HepG2 (cell line): ENCODE results near the gene TSPAN8.
"Not testable (repeated sequence)": the region's sequence is repeated elsewhere in the genome, so short reads cannot be mapped to it uniquely, and the experiment has no call there.

Source experiments
- AKAP8 ChIP-seq: sonication (generic); formaldehyde crosslinking; IDR thresholded peaks from 2 replicates; pipeline ENCODE4 v1.5.1; 2020; ENCODE audit warnings: mild to moderate bottlenecking, missing genetic modification reagents
- ATF7 ChIP-seq, 2 experiments: fragments of 450-650 bp in 1 of 2; sonication (generic) in 1 of 2; formaldehyde crosslinking in 1 of 2; IDR thresholded peaks; 2 replicates each; pipeline versions ENCODE4 v1.4.0 to v1.6.1; 2016 to 2020; ENCODE audit warnings: antibody characterized with exemption in 1 of 2, mild to moderate bottlenecking in 1 of 2, missing genetic modification reagents in 1 of 2
- MXI1 ChIP-seq: IDR thresholded peaks from 3 replicates; pipeline ENCODE4 v1.6.1; 2012; ENCODE audit warnings: low read depth, low read length, inconsistent platforms, borderline replicate concordance
- NBN ChIP-seq: fragments of 450-650 bp; conservative IDR thresholded peaks from 2 replicates; pipeline ENCODE4 v1.6.1; 2017
- SP1 ChIP-seq, 2 experiments: fragments of 450-650 bp in 1 of 2; sonication (generic) in 1 of 2; formaldehyde crosslinking in 1 of 2; IDR thresholded peaks; 2 replicates each; pipeline versions ENCODE4 v1.4.0 to v1.6.1; 2016 to 2020; ENCODE audit warnings: missing genetic modification reagents in 1 of 2
- STAT5B ChIP-seq: sonication (generic); formaldehyde crosslinking; IDR thresholded peaks from 2 replicates; pipeline ENCODE4 v1.4.0; 2020; ENCODE audit warnings: missing genetic modification reagents
- TCF7L2 ChIP-seq: IDR thresholded peaks from 2 replicates; pipeline ENCODE4 v1.6.1; 2011; ENCODE audit warnings: mild to moderate bottlenecking, low read depth, low read length, moderate library complexity
- ZNF3 ChIP-seq: IDR thresholded peaks from 2 replicates; pipeline ENCODE4 v1.7.0; 2017; ENCODE audit warnings: inconsistent platforms
- ZSCAN29 ChIP-seq: sonication (generic); formaldehyde crosslinking; conservative IDR thresholded peaks from 2 replicates; pipeline ENCODE4 v1.4.0; 2020; ENCODE audit warnings: mild to moderate bottlenecking, missing genetic modification reagents
- TF ChIP-seq, protein P1 (sequence below): sonication (generic); formaldehyde crosslinking; IDR thresholded peaks from 2 replicates; pipeline ENCODE4 v1.8.1; 2023; ENCODE audit warnings: missing genetic modification reagents, inconsistent platforms, borderline replicate concordance
- TF ChIP-seq, protein P2 (sequence below): sonication (generic); formaldehyde crosslinking; IDR thresholded peaks from 2 replicates; pipeline ENCODE4 v1.8.1; 2023; ENCODE audit warnings: missing genetic modification reagents, mild to moderate bottlenecking, borderline replicate concordance
- TF ChIP-seq, protein P3 (sequence below): sonication (generic); formaldehyde crosslinking; IDR thresholded peaks from 2 replicates; pipeline ENCODE4 v1.5.0; 2020; ENCODE audit warnings: mild to moderate bottlenecking, missing genetic modification reagents, moderate library complexity
- TF ChIP-seq, protein P4 (sequence below): sonication (generic); formaldehyde crosslinking; IDR thresholded peaks from 2 replicates; pipeline ENCODE4 v1.8.0; 2022; ENCODE audit warnings: low read depth, missing genetic modification reagents
- TF ChIP-seq, protein P5 (sequence below): sonication (generic); formaldehyde crosslinking; IDR thresholded peaks from 2 replicates; pipeline ENCODE4 v1.4.0; 2020; ENCODE audit warnings: mild to moderate bottlenecking, missing genetic modification reagents

DNA sequence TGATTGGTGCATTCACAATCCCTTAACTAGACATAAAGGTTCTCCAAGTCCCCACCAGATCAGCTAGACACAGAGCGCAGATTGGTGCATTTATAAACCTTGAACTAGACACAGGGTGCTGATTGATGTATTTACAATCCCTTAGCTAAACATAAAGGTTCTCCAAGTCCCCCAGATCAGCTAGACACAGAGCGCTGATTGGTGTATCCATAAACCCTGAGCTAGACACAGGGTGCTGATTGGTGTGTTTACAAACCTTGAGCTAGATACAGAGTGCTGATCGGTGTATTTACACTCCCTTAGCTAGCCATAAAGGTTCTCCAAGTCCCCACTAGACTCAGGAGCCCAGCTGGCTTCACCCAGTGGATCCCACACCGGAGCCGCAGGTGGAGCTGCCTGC is 8.0 kb upstream of the TSPAN8 start:
- TF ChIP-seq ATF7 (IDR thresholded peaks at IDR 0.05); ATF7 (CRISPR knock-in tag; IDR thresholded peaks at IDR 0.05); ZSCAN29 (CRISPR knock-in tag); ZNF3; MXI1; NBN; STAT5B (CRISPR knock-in tag); TCF7L2; AKAP8 (CRISPR knock-in tag); SP1 (IDR thresholded peaks at IDR 0.05); SP1 (CRISPR knock-in tag; IDR thresholded peaks at IDR 0.05): not testable (repeated sequence)
- TF ChIP-seq, protein P1, sequence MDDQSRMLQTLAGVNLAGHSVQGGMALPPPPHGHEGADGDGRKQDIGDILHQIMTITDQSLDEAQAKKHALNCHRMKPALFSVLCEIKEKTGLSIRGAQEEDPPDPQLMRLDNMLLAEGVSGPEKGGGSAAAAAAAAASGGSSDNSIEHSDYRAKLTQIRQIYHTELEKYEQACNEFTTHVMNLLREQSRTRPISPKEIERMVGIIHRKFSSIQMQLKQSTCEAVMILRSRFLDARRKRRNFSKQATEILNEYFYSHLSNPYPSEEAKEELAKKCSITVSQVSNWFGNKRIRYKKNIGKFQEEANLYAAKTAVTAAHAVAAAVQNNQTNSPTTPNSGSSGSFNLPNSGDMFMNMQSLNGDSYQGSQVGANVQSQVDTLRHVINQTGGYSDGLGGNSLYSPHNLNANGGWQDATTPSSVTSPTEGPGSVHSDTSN (CRISPR knock-in tag) = not testable (repeated sequence)
- TF ChIP-seq, protein P2, sequence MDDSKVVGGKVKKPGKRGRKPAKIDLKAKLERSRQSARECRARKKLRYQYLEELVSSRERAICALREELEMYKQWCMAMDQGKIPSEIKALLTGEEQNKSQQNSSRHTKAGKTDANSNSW (CRISPR knock-in tag) = not testable (repeated sequence)
- TF ChIP-seq, protein P3, sequence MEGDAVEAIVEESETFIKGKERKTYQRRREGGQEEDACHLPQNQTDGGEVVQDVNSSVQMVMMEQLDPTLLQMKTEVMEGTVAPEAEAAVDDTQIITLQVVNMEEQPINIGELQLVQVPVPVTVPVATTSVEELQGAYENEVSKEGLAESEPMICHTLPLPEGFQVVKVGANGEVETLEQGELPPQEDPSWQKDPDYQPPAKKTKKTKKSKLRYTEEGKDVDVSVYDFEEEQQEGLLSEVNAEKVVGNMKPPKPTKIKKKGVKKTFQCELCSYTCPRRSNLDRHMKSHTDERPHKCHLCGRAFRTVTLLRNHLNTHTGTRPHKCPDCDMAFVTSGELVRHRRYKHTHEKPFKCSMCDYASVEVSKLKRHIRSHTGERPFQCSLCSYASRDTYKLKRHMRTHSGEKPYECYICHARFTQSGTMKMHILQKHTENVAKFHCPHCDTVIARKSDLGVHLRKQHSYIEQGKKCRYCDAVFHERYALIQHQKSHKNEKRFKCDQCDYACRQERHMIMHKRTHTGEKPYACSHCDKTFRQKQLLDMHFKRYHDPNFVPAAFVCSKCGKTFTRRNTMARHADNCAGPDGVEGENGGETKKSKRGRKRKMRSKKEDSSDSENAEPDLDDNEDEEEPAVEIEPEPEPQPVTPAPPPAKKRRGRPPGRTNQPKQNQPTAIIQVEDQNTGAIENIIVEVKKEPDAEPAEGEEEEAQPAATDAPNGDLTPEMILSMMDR (CRISPR knock-in tag) = not testable (repeated sequence)
- TF ChIP-seq, protein P4, sequence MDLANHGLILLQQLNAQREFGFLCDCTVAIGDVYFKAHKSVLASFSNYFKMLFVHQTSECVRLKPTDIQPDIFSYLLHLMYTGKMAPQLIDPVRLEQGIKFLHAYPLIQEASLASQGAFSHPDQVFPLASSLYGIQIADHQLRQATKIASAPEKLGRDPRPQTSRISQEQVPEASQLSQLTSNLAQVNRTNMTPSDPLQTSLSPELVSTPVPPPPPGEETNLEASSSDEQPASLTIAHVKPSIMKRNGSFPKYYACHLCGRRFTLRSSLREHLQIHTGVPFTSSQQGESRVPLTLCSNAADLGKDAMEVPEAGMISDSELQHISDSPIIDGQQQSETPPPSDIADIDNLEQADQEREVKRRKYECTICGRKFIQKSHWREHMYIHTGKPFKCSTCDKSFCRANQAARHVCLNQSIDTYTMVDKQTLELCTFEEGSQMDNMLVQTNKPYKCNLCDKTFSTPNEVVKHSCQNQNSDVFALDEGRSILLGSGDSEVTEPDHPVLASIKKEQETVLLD = not testable (repeated sequence)
- TF ChIP-seq, protein P5, sequence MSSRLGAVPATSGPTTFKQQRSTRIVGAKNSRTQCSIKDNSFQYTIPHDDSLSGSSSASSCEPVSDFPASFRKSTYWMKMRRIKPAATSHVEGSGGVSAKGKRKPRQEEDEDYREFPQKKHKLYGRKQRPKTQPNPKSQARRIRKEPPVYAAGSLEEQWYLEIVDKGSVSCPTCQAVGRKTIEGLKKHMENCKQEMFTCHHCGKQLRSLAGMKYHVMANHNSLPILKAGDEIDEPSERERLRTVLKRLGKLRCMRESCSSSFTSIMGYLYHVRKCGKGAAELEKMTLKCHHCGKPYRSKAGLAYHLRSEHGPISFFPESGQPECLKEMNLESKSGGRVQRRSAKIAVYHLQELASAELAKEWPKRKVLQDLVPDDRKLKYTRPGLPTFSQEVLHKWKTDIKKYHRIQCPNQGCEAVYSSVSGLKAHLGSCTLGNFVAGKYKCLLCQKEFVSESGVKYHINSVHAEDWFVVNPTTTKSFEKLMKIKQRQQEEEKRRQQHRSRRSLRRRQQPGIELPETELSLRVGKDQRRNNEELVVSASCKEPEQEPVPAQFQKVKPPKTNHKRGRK (CRISPR knock-in tag) = not testable (repeated sequence)
